Stimulated activated CD4-positive, alpha-beta T cell treated with anti-CD3 and anti-CD28 coated beads, Interleukin-1b, Interleukin-23, amount 100 ng/mL, for 24 hours (primary cell): ENCODE measurements around the gene PRKCE.

Experiments
- DNase-seq, 4 experiments: peaks; one replicate each; pipeline ENCODE4 v3.0.0-alpha.2; 2020; ENCODE audit warnings: low read depth in 4 of 4, low spot score in 1 of 4

The PRKCE gene

DNA sequence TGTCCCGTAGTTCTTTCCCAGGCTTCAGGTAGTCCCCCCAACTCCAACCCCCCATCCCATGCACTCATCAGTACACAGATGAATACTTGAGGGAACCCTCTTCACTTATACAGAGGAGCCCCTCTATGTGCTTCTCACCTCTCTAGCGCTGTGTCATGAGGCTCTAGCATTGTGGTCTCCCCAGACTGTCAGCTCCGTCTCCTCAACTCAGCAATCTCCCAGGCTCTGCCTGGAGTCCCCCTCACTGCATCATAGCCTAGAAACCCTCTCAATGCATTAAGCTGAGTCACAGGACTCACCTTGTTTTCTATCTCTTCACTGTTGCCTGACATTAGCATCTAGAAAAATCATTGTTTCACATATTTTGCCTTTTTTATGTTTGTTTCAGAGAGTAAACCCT lies 20.2 kb upstream of the PRKCE start:
- DNase-seq: no peak

DNA sequence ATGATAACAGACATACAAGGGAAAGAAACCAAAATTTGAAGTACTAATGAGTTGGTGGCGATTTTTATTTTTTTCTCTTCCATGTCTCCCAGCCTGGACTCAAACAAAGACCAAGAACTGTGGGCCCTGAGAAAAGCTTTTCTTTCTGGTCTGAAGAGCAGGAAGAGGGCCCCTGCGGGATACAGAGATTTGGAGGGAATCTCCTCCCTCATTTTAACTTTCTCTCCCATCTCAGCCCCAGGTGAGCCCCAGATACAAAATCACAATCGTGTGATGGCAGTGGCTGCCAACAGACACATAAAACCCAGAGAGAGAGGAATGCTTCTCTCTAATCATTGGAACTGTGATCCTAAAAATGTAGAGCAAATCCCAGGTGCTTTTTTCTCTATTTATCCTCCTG lies 19.5 kb upstream of the PRKCE start:
- no peak for DNase-seq

DNA sequence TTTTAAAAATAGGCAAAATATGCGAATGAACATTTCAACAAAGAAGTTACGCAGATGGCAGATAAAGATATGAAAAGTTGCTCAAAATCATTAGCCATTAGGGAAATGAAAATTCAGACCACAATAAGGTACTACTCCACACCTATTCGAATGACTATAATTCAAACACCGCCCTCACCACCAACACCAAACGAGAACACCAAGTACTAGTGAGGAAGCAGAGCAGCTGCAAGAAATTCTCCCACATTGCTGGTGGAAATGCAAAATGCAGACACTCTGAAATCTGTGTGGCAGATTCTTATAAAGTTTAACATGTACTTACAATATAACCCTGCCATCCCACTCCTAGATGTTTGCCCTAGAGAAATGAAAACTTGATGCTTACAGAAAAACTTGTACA lies 17.3 kb upstream of the PRKCE start:
- DNase-seq: no peak

DNA sequence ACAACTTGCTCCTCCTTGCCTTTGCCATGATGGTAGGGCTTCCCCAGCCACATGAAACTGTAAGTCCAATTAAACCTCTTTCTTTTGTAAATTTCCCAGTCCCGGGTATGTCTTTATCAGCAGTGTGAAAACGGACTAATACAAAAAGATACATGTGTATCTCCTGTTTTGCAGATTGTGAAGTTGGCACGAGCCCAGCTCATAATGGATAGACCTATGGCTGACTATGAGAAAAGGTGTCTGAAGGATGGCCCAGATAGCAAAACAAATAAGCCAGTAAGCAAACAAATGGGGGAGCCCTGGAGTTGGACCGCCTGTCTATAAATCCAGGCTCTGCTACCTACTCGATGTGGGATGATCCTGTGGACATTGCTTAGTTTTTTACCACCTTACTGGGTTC lies 15.5 kb upstream of the PRKCE start:
- DNase-seq: no peak

DNA sequence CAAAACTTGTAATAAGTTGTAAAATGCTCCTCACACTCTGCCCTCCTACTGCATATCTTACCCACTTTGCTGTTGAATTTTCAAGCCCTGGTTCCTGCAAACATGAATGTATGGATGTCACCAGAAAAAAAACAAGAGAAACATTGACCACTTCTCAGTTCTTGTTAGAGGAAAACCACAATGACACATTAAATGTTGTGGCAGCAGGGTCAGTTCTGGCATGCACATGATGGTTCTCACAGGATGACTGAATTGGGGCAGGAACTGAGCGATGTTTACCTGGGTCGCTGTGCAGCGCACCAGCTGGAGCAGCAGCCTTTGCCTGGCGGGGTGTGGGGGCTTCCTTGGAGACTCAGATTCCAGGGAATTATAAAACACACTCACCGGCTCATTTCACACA lies 14.0 kb upstream of the PRKCE start:
- DNase-seq: no peak

DNA sequence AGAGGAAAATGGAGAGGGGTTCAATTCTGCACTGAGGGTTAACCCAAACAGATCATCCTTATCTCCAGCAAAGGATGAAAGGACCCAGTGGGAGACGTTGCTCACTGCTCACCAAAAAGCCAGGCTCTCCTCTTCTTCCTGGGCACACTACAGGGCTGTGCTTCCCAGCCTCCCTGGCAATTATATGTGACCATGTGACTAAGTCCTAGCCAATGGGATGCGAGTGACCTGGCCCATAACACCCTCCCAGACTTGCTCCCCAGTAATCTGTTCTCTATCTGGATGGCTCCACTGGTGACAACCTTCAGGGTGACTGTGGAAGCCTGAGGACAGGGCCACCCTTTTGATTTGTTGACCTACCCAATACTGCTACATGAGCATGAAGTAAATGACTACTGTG lies 10.9 kb upstream of the PRKCE start:
- no peak for DNase-seq

DNA sequence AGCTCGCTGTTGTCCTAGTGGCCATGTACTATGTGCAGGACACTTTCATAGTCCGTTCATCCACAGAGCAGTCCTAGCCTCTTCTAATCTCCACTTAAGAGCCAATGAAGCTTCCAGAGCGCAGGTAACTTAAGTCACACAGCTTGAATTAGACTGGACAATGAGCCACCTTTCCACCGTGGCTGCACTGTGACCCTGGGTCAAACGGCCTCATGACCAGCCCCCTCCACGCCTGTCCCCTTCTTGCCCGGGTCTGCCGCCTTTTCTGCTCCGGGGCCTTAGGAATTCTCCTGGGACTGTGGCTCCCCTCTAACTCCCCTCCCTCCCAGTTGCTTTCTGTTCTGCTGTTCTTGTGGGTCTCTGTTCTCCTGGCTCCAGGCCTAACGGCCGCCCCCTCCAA lies 8.4 kb upstream of the PRKCE start:
- no peak for DNase-seq

DNA sequence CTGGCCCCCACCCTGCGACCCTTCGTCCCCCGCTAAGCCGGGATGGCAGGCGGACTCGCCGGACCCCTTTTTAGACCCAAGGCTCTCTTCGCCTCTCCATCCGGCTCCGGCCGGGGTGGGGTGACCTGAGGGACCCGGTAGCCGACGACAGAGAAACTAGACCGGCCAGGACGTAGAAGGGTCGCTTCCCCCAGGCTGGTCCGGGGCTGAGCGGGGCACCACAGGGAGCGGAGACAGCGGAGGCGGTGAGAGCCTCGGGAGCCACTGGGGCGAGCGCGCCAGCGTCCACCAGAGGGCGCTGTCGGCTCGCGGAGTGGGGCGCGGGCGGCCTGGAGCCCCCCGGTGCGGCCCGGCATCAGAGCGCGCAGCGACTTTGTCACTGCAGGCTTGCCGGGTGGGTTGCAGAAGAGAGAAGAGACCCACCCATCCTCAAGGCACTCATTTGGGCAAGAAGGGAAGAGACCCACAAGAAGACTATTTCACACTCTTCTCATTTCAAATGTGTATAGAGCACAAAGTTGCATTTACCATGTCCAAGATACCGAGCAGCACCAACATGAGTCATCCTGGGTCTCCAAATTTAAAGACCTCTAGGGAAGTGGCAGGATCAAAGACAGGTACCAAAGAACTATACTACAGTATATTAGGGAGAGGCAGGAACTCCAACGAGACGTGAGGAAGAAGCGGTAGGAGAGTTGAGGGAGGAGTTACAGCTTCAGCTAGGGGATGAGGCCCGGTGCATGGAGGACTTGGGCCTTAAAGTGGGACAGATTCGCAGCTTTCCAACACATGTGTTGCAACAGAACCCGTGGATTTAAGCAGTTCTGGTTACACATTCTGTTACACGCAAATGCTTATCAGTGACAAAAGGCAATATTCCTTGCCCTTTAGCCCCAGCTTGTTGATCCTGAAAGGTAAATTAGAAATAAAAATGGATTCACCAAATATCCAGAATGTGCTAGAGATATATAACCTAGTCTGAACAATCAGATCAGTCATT lies 7.6 kb upstream of the PRKCE start:
- DNase-seq: peak; percentile 56 to 68 (median 56)

DNA sequence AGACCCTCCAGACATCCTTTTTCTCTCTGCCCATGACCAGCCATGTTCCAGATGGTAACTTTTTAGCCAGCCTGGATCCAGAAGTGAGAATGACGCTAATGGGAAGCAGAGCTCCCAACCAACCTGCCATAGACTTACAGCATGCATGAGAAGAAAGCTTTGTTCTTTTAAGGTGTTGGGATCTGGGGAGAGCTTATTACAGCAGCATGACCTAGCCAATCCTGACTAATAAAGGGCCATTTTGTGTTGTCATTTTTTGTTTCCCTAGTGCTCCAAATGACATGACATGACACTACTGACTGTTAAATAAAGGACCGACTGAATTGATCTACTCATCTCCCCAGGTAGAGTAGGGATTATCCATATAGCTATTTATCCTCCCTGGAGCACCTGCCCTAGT lies 5.2 kb upstream of the PRKCE start:
- no peak for DNase-seq

DNA sequence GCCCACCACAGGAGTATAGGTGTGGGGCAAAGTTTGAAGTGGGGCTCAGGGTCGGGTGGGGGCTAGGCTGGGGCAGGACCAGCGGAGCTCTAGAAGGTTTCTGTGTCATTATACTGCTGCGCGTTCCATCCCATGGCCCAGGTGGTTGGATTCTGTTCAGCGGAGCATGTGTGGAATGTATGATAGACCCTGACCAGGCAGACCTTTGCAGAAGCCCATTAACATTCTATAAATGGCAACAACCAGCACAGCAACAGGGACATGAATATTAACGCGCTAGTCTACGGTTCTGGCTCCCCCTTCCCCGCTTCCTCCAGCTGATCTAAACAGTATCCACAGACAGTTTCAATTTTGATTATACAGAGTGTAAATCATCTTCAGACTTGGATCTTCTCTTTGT lies 4.1 kb upstream of the PRKCE start:
- no peak for DNase-seq

DNA sequence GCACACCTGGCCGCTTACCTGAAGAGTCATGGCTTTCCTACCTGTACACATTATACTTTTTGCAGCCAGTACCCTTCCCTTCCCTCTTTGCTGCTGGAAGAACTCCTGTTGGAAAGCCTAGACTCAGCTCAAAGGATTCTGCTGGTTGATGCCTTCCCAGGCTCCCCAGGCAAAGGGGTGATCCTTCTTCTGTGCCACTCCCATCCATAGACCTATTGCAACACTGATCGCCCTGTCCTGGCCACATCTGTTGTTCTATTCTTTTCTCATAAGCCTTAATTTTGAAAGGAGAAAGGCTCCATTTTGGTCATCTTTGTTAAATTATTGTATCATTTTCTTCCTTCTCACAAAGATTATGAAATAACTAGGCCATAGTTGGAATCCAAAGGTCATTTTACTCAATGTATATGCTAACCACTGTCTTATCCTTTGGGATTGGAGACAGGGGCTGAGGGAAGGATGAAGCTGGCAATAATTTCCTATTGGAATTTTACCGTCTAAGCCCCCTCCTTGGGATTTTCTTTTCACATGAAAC lies 3.4 kb upstream of the PRKCE start:
- DNase-seq: no peak

DNA sequence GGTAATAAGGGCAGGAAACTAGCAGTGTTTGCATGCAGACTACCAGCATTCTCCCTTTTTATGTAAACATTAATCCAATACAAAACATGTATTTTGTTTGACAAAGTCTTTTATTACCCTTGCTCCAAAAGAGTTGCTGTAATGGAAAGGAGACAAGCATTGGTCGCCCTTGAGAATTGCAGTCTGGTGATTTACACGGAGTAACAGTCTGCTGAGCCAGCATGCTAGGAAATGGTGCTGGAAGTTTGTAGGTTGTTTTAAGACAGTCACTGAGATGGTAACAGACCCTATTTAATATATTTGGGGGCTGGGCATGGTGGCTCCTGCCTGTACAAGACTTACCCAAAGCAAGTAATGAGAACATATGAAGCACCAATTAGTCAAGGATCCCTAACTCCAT lies 2.8 kb upstream of the PRKCE start:
- DNase-seq: no peak

DNA sequence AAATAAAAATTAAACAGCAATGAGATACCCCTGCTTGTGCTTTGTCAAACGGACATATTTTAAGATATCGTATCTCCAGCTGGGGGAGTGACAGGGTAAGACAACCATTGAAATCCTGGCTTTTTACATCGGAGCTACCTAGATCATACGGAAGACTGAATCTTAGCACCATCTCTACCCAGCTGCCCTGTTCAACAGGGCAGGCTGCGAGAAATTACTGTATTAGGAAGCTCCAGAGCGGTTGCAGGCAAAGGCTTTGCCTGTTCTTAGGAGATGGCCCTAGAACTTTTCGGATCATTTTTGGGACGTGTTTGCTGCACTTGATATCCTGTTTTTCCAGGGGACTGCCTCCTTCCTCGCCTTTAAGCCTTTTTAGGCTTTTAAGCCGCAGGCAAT lies 2.0 kb upstream of the PRKCE start:
- no peak for DNase-seq

DNA sequence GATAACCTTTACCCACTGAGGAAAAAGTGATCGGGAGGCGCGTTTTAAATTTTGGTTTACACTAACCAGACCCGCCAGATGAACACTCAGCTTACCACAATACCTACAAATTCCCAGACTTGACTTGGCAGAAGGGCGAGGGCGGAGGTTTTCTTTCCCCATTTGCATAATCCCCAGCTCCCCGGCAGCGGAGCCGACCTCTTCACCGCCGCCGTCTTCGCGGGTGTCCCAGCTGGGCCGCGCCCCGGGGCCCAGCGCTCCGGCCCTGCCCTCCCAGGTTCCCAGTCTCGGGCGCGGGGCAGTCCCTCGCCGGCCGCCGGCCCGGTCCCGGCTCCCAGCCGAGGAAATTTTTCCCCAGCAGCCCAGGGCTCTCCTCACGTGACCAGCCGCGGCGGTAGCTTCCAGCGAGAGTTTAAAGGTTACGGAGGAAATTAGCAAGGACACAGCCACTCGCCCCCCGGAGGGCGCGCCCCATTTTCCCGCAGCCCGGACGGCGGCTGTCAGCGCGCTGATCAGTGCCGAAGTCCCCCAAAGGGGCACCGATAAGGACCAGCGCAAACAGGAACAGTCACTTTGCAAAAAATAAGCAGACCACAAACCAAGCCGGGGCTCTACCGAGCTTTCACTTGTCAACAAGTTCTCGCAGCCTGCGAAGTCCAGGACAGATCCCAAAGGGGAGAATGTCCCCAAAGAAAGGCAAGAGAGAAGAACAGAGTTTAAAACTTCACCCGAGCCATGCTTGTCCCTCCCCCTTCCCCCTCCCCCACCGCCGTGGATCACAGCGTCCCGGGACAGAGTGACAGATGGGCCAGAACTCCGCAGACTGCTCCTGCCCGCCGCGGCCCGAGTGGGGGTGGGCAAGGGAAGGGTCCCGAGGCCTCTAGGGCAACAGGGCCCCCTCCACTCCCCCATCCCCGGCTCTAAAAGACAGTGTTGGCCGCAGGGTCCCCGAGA lies 1.3 kb upstream of the PRKCE start:
- peak; percentile 15 to 44 (median 32) for DNase-seq

DNA sequence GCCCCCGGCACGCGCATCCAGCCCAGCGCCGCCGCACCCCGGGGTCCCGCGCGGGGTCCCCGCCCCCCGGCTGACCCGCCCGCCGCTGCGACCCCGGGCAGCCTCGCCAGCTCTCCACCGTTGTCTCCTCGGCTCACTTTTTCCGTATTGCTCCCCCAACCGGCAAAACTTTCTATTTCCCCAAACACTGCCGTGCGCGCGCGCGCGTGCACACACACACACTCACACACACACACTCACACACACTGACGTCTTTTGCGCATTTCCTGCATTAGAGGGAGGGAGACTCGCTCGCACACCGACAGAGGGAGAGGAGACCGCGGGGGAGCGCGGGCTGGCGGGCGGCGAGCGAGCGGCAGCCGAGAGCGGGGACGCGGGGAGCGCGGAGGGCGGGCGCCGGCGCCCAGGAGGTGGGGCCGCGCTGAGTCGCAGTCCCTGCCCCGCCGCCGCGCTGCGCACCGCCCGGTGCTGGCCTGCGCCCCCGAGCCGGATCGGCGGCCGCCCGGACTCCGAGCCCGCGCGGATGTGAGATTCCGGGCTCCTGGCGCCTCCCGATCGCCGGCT lies 542 bp upstream of the PRKCE start:
- DNase-seq: peak; percentile 70 to 83 (median 80)

DNA sequence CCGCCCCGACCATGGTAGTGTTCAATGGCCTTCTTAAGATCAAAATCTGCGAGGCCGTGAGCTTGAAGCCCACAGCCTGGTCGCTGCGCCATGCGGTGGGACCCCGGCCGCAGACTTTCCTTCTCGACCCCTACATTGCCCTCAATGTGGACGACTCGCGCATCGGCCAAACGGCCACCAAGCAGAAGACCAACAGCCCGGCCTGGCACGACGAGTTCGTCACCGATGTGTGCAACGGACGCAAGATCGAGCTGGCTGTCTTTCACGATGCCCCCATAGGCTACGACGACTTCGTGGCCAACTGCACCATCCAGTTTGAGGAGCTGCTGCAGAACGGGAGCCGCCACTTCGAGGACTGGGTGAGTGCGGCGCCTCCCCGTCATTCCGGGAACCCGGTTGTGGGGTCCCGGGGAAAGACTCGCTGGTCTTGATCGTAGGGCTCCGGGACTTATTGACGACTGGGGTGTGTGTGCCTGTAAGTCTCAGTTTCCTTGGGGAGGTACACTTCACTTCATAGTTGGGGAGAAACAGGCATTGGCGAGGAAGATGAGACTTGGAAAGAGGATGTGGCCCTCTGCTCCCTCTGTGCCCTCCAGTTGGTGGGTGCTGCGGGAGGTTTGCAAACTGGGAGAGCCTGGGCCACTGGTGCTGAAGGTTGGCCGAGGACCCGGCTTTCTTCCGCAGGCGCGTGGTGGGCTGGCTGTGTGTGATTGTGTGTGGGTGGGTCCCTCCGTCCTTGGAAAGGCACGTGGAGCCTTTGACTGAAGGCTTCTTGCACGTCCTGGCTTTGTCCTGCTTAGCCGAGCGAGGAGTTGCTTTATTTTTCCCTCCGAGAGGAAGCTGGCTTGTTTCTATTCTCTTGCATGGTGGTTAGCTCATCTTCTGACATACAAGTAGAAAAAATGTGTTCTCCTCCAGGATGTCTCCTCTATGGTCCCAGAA lies 886 bp downstream of the PRKCE start:
- peak in 2 of 4 experiments; percentile 6 to 7 for DNase-seq

DNA sequence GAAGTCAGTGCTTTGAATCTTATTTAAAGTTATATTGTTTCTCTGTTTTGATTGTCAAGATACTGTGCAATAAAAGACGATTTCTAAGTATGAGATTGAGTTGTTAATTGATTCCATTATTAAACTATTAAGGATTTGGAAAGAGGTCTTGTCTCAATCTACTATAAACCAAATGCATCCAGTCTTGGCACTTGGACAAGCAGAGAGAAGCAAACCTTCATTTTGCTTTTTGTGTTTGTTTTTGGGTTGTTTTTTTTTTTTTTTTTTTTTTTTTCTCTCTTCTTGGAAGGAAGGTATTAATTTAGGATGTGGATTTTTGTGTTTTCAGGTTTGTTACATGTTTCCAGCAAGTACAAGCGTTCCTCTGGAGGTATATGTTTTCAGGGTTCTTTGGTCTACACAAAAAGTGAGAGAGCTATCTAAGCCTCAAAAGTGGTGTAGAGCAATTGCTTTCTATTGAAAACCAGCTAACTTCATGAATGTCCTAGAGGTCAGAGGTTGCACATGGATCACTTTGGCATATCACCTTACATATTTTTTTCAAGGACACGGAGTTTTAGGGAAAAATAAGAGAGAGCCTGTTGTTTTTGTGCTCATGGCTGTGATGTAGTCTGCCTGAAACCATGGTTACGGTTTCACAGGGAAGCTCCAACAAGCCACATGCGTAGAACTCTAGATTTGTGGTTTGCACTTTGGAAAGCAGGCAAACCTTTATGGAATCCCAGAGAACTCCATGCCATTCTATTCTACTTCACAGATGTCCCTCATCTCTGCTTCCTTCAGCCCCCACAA lies 1.8 kb downstream of the PRKCE start:
- DNase-seq: no peak

DNA sequence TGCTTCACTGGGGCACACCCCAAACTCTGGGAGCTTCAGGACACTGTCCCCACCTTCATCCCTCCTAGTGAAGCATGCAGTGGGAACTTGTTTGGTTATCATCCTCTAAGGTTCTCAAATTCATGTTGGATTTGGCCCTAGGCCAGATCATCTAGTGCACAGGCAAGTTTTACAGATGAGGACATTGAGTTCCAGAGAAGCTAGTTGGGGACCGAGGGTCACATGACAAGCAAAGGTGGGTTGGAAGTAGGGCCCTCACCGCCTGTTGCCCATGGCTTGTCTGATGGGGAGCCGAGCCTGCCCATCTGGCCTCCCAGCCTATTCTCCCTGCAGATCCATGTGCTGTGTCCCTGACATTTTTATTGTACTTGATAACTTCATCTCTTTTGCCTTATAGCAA lies 2.8 kb downstream of the PRKCE start:
- no peak for DNase-seq

DNA sequence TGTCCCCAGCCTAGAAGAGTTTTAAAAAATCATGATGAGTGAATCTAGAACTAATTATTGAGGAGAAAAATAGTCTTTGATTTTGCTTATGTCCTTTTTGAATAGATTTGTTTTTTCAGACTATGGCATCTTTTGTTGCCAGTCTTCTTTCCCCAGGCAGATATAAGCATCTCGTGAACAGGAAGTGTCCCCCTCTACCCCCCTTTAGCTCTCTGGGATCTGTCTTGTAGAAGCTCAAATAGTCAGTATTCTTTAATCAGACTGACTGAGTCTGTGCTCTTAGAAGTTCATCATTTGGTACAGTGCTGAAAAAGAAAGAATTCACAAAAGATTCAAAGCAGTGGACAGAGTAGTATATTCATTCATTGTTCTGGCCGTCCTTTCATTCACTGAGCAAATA lies 10.4 kb downstream of the PRKCE start:
- no peak for DNase-seq
